ES-I3 (cell line): ENCODE data around the gene LRRC75A.
A peak's percentile ranks its signal among the peaks of the same experiment; 100 is the strongest.
"Not testable (repeated sequence)": the region's sequence is repeated elsewhere in the genome, so short reads cannot be mapped to it uniquely, and the experiment has no call there.

Source experiments
- H3K36me3 ChIP-seq: 2 replicates; pipeline ENCODE4 v1.6.1; 2013; ENCODE audit warnings: mild to moderate bottlenecking, low read length, control low read depth, moderate library complexity; ENCODE audit not compliant: insufficient read depth
- H3K4me1 ChIP-seq: 2 replicates; pipeline ENCODE4 v1.6.1; 2013; ENCODE audit warnings: mild to moderate bottlenecking, control low read depth, low read length; ENCODE audit not compliant: insufficient read depth
- H3K9ac ChIP-seq: 2 replicates; pipeline ENCODE4 v1.6.1; 2013; ENCODE audit warnings: low read depth, mild to moderate bottlenecking, low read length, moderate library complexity
- H3K9me3 ChIP-seq: 2 replicates; pipeline ENCODE4 v1.6.1; 2013; ENCODE audit warnings: mild to moderate bottlenecking, low read length, moderate library complexity; ENCODE audit not compliant: control insufficient read depth, insufficient read depth

The LRRC75A gene

GRCh38 chr17:16491703-16492612 is at the start of gene LRRC75A:
Gene LRRC75A (minus strand): TSS chr17:16492193. CDS start chr17:16491990, 203 bp downstream.
- Histone ChIP-seq H3K36me3 (no peaks in the 10 kb centered on the region), H3K4me1 (peaks cover 23% of the 10 kb centered on the region), H3K9ac (peak within 1 kb of the TSS; percentile 58), H3K9me3 (no peaks in the 10 kb centered on the region)

DNA sequence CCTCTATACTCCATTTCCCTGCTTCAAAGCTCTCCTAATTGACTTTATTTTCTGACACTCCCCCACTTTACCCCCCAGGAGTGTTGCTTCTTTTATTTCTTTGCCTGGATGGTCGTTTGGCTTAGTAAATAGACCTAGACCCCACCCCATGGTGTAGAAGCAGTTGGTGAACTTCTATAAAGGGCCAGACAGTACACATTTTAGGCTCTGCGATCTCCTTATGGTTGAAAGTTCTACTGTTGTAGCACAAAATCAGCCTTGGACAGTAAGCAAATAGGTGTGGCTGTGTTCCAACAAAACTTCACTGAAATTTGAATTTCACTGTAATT is 45.1 kb upstream of the LRRC75A start:
- Histone ChIP-seq H3K4me1 (no peaks in the 10 kb centered on the region), H3K36me3 (no peaks in the 10 kb centered on the region), H3K9ac (no peak overlapping the region), H3K9me3 (no peaks in the 10 kb centered on the region)

- Histone ChIP-seq H3K9me3 (no peaks in the 10 kb centered on the region), H3K9ac (no peak overlapping the region), H3K36me3 (no peaks in the 10 kb centered on the region), H3K4me1 (no peaks in the 10 kb centered on the region)
Observed at GRCh38 chr17:16534236-16534635, 42.2 kb upstream of the LRRC75A start.

GRCh38 chr17:16529906-16530305 is 37.9 kb upstream of the LRRC75A start:
- Histone ChIP-seq H3K9me3 (no peaks in the 10 kb centered on the region), H3K36me3 (no peaks in the 10 kb centered on the region), H3K9ac (no peak overlapping the region), H3K4me1 (no peaks in the 10 kb centered on the region)

GRCh38 chr17:16527298-16527697 is 35.3 kb upstream of the LRRC75A start:
- Histone ChIP-seq H3K9ac (no peak overlapping the region), H3K9me3 (no peaks in the 10 kb centered on the region), H3K4me1 (no peaks in the 10 kb centered on the region), H3K36me3 (no peaks in the 10 kb centered on the region)

DNA sequence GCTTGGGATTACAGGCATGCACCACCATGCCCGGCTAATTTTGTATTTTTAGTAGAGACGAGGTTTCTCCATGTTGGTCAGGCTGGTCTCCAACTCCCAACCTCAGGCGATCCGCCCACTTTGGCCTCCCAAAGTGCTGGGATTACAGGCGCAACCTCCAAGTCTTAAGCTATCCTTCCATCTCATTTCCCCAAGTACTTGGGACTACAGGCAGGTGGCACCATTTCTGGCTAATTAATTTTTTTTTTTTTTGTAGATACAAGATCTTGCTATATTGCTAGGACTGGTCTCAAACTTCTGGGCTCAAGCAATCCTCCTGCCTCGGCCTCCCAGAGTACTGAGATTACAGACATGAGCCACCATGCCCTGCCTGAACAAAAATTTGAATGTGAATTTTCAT is 33.6 kb upstream of the LRRC75A start:
- not testable (repeated sequence) for H3K4me1 ChIP-seq, H3K36me3 ChIP-seq, H3K9ac ChIP-seq, H3K9me3 ChIP-seq

- Histone ChIP-seq H3K4me1 (peaks cover 12% of the 10 kb centered on the region), H3K36me3 (no peaks in the 10 kb centered on the region), H3K9ac (no peak overlapping the region), H3K9me3 (no peaks in the 10 kb centered on the region)
Observed at GRCh38 chr17:16521070-16521727, 29.2 kb upstream of the LRRC75A start.

GRCh38 chr17:16519021-16519420 is 27.0 kb upstream of the LRRC75A start:
- Histone ChIP-seq H3K36me3 (no peaks in the 10 kb centered on the region), H3K9ac (no peak overlapping the region), H3K4me1 (peaks cover 15% of the 10 kb centered on the region), H3K9me3 (no peaks in the 10 kb centered on the region)

DNA sequence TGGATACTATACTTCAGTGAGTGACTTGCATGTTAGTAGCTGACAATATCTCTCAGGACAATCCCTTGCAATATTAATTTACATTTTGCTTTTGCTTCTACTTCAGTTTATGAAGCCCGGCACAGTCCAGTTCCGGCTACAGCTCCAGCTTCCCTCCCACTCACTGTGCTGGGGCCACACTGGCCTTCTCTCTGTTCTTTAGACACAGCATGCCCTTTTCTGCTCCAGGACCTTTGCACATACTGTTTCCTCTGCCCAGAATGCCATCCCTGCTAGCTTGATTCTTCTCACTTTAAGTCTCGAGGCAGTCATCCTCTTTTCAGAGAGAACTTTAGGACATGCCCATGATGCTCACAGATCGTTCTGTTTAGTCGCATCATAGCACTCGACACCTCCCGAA is 25.5 kb upstream of the LRRC75A start:
- H3K9ac ChIP-seq, result no peak overlapping the region

GRCh38 chr17:16516594-16517051 is 24.6 kb upstream of the LRRC75A start:
- Histone ChIP-seq H3K9me3 (no peaks in the 10 kb centered on the region), H3K4me1 (peaks cover 23% of the 10 kb centered on the region), H3K36me3 (no peaks in the 10 kb centered on the region), H3K9ac (peak overlapping the region; percentile 25; the same call in 1 of the 2 replicates)

More for the DNA sequence above, 25.5 kb upstream of the LRRC75A start:
- Histone ChIP-seq H3K36me3 (no peaks in the 10 kb centered on the region), H3K9me3 (no peaks in the 10 kb centered on the region), H3K4me1 (peaks cover 16% of the 10 kb centered on the region)

DNA sequence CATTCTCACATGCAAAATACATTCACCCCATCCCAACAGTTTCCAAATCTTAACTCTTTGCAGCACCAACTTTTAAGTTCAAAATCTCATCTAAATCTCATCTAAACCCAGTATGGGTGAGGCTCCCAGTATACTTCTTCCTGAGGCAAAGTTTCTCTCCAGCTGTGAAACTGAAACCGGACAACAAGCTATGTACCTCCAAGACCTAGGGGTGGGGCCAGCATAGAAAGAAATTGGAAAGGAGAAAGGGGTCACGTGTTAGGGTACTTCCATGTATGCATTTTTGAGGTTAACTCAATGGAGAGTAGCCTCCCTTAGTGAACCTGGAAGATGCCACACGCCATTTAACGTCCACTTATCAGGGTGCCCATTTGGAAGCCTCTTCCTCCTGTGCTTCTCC is 23.9 kb upstream of the LRRC75A start:
- Histone ChIP-seq H3K9ac (no peak overlapping the region), H3K9me3 (no peaks in the 10 kb centered on the region), H3K36me3 (no peaks in the 10 kb centered on the region), H3K4me1 (peaks cover 26% of the 10 kb centered on the region)

DNA sequence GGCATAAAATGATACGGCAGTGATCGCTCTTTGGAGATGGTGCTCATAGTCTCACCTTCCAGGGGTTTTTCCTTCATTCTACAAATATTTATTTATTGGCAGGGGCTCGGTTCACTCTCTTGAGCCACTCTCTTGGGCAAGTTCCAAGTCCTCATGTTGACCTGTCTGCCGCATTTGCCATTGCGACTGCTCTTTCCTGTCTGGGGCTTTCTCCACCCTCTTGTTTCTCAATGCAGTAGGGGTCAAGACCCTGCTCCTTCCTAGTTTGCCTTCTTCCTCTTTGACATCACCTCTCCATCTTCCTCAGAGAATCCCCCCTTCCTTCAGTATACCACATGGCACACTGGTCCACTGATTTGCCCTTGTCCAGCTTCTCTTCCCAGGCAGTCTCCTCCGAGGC is 21.9 kb upstream of the LRRC75A start:
- no peaks in the 10 kb centered on the region for H3K9me3 ChIP-seq
- H3K36me3 ChIP-seq, result no peaks in the 10 kb centered on the region
- no peak overlapping the region for H3K9ac ChIP-seq
- H3K4me1 ChIP-seq, result peaks cover 26% of the 10 kb centered on the region

- Histone ChIP-seq H3K4me1 (peaks cover 20% of the 10 kb centered on the region), H3K9me3 (no peaks in the 10 kb centered on the region), H3K9ac (no peak overlapping the region), H3K36me3 (no peaks in the 10 kb centered on the region)
Observed at GRCh38 chr17:16512011-16512410, 20.0 kb upstream of the LRRC75A start.

DNA sequence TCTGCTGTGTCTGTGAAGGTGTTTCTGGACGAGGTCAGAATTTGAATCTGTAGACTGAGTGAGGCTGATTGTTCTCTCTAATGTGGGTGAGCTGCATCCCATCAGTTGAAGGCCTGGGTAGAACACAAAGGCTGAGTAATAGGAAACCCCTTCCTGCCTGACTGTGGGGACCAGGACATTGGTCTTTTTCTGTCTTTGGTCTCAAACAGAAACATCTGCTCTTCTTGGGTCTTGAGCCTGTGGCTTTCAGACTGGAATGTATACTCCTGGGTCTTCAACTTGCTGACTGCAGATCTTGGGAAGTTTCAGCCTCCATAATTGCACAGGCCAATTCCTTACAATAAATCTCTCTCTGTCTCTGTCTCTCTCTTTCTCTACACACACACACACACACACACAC is 19.6 kb upstream of the LRRC75A start:
- no peaks in the 10 kb centered on the region for H3K9me3 ChIP-seq
- H3K4me1 ChIP-seq, result peaks cover 17% of the 10 kb centered on the region
- no peak overlapping the region for H3K9ac ChIP-seq
- H3K36me3 ChIP-seq, result no peaks in the 10 kb centered on the region
